GM12891 (cell line): ENCODE results near the gene GRIN2A.

Experiments
- POLR2A ChIP-seq: IDR thresholded peaks from 2 replicates; pipeline ENCODE4 v1.6.1; 2011; ENCODE audit warnings: low read depth, low read length, control low read depth
- POLR2AphosphoS5 ChIP-seq: IDR thresholded peaks from 2 replicates; pipeline ENCODE4 v1.6.1; 2011; ENCODE audit warnings: low read depth, low read length, control low read depth
- SPI1 ChIP-seq: IDR thresholded peaks from 2 replicates; pipeline ENCODE4 v1.6.1; 2011; ENCODE audit warnings: low read depth, low read length, control low read depth

GRCh38 chr16:10206865-10207264 lies 24.6 kb upstream of the GRIN2A start:
- TF ChIP-seq POLR2A: no peak
- TF ChIP-seq SPI1: no peak
- no peak for TF ChIP-seq POLR2AphosphoS5
